Kidney tubule cell (primary cell): Measurements from ENCODE around the gene UBL4A.

Source experiments
- DNase-seq: peaks from one replicate; pipeline ENCODE4 v3.0.0-alpha.2; 2018; ENCODE audit warnings: low spot score

The UBL4A gene

GRCh38 chrX:154439841-154440240 lies 46.6 kb downstream of the UBL4A start:
- DNase-seq: no peak

- DNase-seq: no peak
Observed at GRCh38 chrX:154437971-154438893, 48.2 kb downstream of the UBL4A start.

DNA sequence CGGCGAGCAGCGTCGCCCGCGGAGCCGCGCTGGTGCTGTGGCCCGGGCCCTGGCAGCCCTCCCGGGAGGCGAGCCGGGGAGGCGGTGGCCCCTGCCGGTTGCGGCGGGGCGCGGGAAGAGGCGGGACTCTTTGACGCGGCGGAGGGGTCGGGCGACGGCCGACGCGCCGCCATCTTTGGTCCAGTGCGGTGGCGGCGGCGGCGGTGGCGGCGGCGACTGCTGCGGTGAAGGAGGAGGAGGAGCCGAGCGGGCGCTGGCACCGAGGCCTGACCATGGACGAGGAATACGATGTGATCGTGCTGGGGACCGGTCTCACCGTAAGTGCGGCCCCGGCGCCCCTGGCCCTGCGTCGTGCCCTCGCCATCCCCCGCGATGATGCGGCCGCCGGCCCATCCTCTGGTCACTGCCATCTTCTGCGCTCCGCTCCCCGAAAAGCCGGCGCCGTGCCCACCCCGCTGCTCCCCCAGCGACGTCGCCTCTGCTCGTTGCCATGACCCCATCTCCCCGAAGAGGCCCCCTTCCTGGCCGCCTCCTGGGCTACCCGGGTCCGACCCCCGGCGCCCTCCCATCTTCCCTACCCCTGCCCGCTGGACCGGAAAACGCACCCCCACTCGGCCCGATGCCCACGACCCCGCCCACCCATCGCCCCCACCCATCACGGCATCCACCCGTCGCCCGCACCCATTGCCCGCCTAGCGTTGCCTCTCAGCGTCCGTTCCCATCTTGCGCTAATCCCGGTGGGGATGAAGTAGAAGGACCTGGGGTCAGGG lies 49.2 kb downstream of the UBL4A start, which contains the start of gene GDI1:
Gene GDI1 (plus strand): TSS at position 172 of the 770 bp plus-strand sequence. CDS start 101 bp downstream, at position 273.
- peak; percentile 62 for DNase-seq

GRCh38 chrX:154436374-154436982 lies 49.9 kb downstream of the UBL4A start:
- no peak for DNase-seq

- no peak for DNase-seq
Observed at GRCh38 chrX:154435171-154435733, 51.2 kb downstream of the UBL4A start.

GRCh38 chrX:154434394-154435168 lies 51.8 kb downstream of the UBL4A start:
- no peak for DNase-seq
